Left renal cortex interstitium (tissue), 4 donors: ENCODE data around the gene CFLAR. TPM values are rescaled to one million over a fixed set of nuclear protein-coding genes. Genes with fewer than 3 reads are reported as not detected.
"Not testable (repeated sequence)": the region's sequence is repeated elsewhere in the genome, so short reads cannot be mapped to it uniquely, and the experiment has no call there.

Experiments used
- DNase-seq, 4 donors: peaks; one replicate each; pipeline ENCODE4 v3.0.0-alpha.2; 2013; ENCODE audit warnings: low read depth in 4 of 4, low spot score in 2 of 4, missing footprints in 1 of 4
- polyA plus RNA-seq, 4 donors: library from polyadenylated mRNA; unstranded; fragments of 120-200 nt; gene quantifications; one replicate each; pipeline ENCODE4 v1.2.1, GENCODE V29; 2013; ENCODE audit not compliant: insufficient read length in 4 of 4

The CFLAR gene
- polyA plus RNA-seq, 4 donors, result 46.2 to 92.5 (median 65.9) TPM

DNA sequence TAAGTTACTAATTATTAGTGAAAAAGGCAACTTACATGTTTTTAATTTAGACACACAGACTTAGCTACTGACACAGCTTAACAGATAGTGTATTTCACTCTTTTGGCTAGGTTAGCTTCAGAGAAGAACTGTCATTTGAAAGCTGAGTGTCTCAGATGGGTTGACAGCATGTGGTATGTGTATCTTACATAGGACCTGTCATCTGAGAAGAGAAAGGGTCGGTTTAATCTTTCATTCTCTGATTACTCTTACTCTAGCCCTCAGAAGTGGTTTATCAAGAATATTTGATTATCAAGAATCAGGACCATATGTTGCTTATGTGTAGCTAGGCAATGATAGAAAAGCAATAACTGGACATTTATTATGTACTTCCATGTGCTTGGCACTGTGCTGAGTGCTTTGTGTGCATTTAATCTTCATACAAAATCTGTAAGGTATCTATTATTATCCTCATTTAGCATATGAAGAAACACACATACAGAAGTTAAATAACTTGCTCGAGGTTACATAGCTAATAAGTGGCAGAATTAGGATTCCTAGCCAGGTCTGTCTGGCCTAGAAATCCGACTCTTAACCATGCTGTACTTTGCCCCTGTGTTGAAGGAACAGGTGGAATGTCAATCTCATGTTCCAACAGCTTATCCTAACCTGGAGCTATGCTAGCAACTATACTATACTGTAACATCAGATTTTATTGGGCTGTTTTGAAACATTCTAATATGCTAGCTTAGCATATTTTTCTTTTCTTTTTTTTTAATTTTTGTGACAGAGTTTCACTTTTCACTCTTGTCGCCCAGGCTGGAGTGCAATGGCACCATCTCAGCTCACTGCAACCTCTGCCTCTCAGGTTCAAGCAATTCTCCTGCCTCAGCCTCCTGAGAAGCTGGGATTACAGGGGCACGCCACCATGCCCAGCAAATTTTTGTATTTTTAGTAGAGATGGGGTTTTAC is 28.4 kb downstream of the CFLAR start:
- no peak for DNase-seq

DNA sequence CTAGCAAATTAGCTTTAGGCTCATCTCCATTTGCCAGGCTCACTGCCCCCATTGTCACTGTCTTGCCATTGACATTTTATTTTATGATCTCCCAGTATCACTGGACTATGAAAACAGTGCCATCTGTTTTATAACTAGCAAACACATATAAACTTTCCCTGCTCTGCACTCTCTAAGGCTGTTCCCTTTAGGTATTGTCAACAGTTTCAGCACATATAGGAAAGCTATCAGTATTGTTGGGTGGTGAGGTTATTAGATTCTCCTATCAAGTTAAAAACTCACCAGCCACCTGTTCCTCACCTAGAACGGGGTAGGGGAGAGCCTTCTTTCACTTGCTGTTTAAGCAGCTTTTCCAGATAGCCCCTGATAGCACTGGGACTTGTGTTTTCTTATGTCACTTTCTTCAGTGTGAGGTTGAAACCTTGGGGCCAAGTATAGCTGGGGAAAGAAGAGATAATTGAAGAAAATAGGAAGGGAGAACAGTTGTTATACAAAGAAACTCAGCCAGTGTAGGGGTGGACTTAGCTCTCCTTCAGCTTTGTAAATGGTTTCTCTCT is 32.5 kb downstream of the CFLAR start:
- DNase-seq, result no peak

DNA sequence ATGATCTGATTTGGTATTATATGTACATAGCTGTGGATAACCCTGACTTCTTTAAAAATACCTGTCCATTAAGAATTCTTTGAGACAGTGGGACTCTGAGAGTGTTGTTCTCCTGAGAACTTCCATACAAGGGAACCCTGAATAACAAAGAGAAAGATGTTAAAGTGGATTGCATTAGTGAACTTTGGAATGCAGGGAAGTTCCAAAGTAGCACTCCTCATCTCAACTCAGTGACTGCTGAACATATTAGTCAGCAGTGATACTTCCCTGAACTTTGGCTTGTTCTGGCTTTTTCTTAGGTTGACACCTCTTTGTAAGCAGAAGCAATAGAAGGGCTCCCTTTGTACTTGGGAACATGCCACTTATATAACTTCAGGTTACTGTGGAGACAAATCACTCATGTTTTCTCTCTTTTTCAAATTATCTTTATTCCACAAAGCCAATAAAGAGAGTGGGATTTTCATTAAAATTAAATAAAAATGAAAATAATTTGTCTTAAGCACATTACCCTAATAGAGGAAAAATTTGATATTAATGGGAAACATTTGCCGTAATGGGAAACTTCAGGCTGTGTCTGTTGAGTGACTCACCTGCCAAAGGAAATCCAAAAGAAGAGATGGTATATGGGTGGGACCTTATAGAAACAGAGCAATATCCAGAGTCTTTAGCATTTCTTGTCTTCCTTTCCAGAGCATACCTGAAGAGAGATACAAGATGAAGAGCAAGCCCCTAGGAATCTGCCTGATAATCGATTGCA is 33.3 kb downstream of the CFLAR start:
- DNase-seq, result no peak

DNA sequence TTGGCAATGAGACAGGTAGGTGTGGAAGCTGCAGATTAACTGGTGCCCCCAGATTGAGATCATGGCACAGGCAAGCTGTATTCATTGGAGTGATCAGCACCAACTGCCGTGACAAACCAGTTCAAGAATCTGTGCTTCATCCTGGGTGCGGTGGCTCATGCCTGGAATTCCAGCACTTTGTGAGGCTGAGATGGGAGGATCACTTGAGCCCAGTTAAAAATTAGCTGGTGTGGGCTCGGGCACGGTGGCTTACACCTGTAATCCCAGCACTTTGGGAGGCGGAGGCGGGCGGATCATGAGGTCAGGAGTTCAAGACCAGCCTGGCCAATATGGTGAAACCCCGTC is 33.8 kb downstream of the CFLAR start:
- not testable (repeated sequence) for DNase-seq

DNA sequence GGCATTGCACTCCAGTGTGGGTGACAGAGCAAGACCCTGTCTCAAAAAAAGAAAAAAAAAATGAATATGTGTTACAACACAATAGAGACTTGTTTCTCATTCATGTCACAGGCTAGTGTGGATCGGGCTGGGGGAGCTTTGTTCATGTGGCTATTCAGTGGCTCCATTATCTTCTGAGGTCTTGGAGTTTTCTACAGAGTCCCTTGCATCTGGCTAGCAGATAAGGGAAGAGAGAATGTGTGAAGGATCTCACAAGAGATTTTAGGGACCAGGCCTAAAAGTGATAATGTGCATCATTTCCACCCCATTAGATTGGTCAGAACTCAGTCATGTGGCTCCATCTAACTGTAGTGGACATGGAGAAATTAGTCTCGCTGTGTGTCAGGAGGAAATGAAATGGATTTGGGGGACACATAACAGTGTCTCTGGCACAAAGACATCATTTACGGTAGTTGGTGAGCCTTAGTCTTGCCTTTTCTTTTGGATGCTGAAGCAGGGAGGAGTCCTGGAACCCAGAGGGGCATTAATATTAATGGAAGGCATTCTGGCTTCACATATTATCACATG is 34.6 kb downstream of the CFLAR start:
- no peak for DNase-seq

DNA sequence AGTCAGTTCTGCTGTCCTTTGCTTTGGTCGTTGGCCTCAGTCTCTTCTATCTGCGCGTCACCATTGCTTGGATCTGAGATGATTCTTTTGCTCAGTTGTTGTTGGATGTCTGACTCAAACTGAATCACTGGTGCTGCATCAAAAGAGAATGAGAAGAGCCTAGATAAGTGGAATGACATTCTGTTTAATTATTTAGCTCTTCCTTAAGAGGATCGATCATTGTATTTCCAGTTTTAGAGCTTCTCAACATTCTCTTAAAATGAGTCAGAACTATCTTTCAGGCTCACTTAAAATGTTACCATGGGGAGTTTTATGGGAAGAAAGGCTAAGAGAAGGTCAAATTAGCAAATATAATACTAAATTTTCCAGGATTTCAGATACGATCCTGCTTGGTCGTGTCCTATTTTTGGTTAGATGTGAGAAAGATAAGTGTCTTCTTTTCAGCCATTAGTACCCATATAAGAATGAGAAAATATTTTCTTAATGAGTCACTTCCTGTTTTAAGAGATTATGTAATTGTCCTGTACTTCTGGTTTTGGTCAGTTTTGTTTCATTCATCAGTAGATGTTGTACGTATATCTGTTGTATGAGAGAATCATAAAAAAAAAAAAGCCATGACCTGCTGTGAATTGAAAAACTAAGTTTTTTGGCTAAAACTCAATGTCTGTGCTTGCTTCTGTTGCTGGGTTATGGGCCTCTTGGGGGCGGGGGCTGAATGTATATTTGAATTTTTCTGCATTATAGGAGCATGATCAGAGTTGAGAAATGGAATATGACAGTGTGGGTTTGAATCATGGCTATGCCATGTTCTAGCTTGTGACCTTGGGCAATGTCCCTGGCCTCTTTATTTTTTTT is 35.4 kb downstream of the CFLAR start:
- DNase-seq, result no peak

DNA sequence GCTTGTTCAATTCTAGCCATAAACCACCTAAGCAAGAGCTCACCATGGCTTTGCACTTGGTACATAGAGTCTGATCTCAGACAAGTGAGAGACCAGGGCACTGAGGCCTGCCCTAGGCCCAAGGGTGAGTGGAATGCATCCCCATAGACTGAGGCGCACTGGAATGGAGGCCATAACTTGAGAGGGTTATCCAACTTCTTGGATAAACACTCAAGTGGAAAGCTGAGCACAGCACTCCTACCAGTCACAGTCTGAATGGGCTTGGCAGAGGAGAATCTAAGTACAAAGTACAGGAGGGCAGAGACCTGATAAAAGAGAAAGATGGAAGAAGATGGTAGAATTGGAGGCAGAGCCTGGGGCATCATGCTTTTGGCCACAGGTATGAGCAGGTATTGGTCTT is 36.6 kb downstream of the CFLAR start:
- DNase-seq, result no peak

DNA sequence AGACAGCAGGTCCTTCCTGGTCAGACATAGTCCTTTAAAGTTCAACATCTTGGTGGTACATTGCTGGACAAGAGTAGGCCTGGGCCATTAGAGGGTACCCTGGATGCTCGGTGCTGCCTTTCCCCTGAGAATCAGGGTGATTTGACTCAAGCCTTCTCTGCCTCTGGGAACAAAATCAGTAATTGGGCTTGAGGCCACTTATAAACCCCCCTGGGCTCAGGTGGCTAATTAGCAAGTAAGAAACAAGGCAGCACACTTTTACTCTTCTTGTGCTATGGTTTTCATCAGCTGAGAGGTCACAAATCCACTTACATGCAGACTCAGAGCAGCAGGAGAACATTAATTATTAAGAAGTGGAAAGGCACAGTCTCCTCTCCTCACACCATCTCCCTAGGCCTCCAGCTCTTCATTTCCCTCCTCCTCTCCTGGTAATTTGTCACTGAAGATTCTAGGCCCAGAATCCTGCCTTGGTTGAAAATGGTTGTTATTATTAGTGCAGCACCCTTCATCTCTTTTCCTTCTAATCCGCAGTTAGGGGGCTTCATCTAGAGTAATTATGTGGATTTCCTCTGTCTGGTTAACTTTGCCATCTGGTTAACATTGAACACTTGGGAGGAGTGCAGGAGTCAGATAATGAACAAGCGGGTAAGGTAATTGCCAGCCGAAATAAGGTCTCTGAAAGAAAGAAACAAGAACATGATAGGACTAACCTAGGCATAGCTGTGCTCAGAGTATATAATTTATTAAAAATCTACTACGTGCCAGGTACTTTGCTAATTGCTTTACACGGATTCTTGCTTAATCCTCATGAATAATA is 37.2 kb downstream of the CFLAR start:
- no peak for DNase-seq

DNA sequence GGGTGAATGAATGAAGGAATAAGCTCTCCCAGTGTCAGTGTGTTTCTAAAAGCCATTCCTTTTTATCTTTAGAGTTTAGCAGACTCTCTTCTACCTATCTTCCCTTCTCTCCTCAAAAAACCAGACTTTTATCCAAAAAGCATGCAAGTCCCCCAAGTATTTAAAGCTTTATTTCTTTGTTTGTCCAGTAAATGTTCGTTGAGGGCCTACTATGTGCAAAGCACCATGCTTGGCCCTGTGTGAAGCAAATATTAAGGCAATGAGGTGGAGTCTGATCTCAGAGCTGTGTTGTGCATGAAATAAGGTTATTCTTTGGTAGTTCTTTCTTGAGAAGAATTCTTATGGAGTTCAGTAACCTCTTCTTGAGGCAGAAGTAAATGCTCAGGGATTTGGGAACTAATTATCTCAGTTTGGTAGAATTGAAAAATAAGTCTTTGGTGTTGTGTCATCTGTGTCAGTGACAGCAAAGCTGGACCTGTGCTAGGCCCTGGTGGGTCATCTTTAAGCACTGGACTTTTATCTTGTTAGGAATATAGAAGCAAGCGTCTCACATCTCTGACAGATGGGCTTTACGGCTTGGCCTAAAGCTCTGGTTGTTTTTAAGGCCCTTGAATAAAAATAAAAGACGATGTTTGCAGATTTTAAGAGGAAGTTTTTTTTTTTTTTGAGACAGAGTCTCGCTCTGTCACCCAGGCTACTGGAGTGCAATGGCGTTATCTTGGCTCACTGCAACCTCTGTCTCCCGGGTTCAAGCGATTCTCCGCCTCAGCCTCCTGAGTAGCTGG is 38.8 kb downstream of the CFLAR start:
- DNase-seq, result no peak

DNA sequence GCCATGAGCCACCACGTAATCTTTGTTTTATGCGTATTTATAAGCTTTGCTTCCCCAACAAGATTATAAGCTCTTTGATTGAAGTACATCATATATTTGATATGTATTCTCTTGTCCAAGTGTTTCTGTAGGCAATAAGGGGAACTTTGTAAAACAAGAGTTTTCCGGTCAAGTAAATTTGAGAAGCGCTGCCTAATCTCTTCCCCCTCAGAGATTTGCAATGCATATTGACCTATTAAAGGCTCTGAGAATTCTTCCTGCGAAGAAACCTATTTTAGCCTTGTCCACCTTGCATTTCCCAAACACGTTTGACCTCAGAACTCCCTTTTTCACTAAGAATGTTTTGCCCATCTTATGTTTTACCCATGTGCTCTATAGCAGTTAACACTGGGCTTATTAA is 40.1 kb downstream of the CFLAR start:
- no peak for DNase-seq

DNA sequence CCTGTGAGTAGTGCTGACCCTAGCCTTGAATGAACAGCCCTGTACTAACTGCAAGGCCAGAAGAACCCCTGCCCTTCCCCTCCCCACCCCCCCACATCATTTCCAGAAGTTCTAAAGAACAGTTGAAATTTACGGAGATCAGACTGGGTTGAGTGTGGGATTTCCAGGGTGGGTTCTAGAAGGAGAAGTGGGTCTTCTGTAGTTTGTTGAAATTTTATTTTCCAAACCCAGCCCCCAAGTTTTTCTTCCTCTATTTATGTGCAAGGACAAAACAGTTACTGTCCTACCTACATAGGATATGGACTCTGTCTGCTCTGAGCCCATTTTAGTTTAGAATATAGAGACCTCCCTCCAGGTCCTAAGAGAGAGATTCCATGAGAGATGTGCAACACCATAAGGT is 40.7 kb downstream of the CFLAR start:
- DNase-seq, result no peak

DNA sequence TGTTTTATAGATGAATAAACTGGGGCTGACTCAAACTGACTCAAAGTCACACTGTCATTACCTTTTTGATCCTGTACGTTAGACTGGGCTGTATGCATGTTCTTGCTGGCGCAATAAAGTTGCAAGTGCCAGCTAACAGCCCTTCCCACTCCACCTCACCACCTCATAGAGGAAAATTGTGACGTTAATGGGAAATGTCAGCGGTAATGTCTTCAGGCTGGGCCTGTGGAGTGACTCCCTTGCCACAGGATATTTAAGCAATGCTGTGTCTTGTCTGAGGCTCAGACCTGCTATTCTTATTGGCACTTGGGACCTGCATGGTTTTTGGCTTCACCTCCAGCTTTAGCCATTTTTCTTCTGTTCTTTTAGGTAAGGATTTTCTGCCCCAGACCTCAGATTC is 41.7 kb downstream of the CFLAR start:
- DNase-seq, result no peak

DNA sequence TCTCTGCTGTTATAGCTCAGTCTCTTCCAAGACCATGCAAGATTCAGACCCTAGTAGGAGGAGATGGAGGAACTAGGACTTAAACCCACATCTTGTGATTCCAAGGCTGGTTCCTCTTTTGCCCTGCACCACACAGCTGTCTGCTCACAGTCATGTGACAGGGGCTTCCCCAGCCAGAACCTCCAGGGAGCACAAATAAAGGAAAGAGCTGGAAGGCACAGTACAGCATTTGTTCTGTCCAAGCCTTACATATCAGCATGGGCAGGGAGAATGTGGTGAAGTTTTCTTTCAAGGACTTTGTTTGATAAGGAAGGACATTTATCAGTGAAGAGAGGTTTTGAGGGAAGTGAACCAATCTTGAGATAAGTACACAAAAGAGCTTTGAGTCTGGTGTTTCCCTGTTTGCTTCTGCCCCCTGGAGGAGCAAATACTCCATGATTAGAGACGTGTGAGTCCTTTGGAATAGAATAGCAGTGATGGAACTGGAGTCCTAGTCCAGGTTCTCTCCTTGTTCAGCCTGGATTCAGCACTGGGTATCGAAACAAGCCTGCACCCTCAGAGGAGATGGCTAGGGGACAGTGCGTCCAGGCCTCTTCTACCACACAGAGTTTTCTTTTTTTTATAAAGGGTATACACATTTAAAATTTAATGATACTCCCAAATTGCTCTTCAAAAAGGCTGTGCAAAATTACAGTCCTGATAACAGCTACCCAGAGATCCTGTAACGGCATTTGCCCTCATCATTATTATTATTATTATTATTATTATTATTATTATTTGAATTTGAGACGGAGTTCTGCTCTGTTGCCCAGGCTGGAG is 42.4 kb downstream of the CFLAR start:
- peak in 3 of 4 donors; percentile 18 to 67 (median 39) for DNase-seq

DNA sequence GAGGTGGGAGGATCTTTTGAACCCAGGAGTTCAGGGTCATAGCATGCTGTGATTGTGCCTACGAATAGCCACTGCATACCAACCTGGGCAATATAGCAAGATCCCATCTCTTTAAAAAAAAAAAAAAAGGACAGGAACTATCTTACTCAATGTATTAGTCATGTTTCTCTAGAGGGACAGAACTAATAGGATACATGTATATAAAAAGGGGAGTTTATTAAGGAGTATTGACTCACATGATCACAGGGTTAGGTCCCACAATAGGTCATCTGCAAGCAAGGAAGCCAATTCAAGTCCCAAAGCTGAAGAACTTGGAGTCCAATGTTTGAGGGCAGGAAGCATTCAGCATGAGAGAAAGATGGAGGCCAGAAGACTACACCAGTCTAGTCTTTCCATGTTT is 48.2 kb downstream of the CFLAR start:
- no peak for DNase-seq

DNA sequence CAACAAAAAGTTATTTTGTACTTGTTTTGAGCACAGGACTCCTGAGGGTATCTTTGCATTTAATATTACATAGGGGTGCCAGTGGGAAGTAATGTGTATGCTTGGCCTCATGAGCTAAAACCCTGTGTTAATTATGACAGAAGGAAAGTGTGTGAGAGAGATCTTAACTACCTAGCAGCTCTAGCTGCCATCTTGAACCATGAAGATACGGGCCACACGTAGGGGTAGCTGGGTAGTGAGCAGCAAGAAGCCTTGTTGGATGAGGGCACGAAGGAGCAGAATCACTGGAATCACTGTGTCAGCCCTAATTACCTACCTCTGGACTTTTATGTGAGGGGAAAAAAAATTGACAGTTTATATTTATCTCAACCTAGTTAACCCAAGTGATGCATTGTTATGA is 51.6 kb downstream of the CFLAR start:
- DNase-seq, result no peak

DNA sequence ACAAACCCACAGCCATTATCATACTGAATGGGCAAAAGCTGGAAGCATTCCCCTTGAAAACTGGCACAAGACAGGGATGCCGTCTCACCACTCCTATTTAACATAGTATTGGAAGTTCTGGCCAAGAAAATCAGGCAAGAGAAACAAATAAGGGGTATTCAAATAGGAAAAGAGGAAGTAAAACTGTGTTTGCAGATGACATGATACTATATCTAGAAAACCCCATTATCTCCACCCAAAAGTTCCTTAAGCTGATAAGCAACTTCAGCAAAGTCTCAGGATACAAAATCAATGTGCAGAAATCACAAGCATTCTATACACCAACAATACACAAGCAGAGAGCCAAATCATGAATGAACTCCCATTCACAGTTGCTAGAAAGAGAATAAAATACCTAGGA is 52.5 kb downstream of the CFLAR start:
- DNase-seq, result not testable (repeated sequence)

DNA sequence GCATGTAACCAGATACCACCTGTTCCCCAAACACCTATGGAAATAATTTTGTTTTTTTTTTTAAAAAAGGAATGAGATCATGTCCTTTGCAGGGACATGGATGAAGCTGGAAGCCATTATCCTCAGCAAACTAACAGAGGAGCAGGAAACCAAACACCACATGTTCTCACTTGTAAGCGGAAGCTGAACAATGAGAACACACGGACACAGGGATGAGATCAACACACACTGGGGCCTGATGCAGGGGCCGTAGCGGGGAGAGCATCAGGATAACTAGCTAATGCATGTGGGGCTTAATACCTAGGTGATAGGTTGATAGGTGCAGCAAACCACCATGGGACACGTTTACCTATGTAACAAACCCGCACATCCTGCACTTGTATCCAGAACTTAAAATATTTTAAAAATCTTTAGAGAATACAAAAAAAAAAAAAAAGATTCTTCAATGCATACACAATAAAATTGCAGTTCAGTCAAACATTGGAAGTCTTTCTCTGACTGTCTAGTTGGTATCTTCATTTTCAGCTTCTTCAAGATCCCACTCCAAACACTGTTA is 55.4 kb downstream of the CFLAR start:
- no peak for DNase-seq

DNA sequence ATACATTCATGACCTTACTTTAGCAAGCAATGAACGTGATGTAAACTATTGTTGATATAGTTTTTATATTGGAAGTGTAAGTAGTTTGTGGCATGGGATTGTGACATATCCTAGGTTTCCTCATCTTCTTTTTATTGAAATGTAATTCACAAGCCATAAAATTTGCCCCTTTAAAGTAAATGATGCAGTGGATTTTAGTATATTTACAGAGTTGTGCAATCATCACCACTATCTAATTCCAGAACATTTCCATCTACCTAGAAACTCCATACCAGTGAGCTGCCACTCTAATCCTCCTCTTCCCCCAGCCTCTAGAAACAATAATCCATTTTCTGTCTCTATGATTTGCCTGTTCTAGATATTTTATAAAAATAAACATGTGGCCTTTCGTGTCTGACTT is 56.3 kb downstream of the CFLAR start:
- DNase-seq, result no peak
